Psoas muscle (tissue), 8 donors: ENCODE measurements around the gene GABPB2. TPM values are rescaled to one million over a fixed set of nuclear protein-coding genes. Genes with fewer than 3 reads are reported as not detected.

Experiments
- ATAC-seq, 4 donors: fragments of 200-7000 bp; cut with Tn5 transposase; one replicate each; pipeline ENCODE4 v1.9.1; 2020; ENCODE audit warnings: moderate library complexity in 3 of 4, mild to moderate bottlenecking in 2 of 4
- DNase-seq, 2 donors: peaks; one replicate each; pipeline ENCODE4 v3.0.0-alpha.2; 2020
- H3K27ac ChIP-seq: fragments of 200-600 bp; one replicate; pipeline ENCODE4 v1.8.0; 2022
- H3K27me3 ChIP-seq, 3 donors: fragments of 200-600 bp in 1 of 3; one replicate each; pipeline versions ENCODE4 v1.6.1 to v1.8.0; 2013 to 2022; ENCODE audit warnings: low read length in 2 of 3, mild to moderate bottlenecking in 2 of 3, moderate library complexity in 1 of 3; ENCODE audit not compliant: insufficient read depth in 3 of 3
- H3K36me3 ChIP-seq, 2 donors: fragments of 200-600 bp in 1 of 2; one replicate each; pipeline versions ENCODE4 v1.6.1 to v1.8.0; 2013 to 2022; ENCODE audit warnings: low read depth in 1 of 2, mild to moderate bottlenecking in 1 of 2, moderate library complexity in 1 of 2; ENCODE audit not compliant: insufficient read depth in 1 of 2
- H3K4me1 ChIP-seq: fragments of 200-600 bp; one replicate; pipeline ENCODE4 v1.8.0; 2022
- H3K4me3 ChIP-seq: fragments of 200-600 bp; one replicate; pipeline ENCODE4 v1.8.0; 2022; ENCODE audit warnings: mild to moderate bottlenecking
- H3K9me3 ChIP-seq: fragments of 200-600 bp; one replicate; pipeline ENCODE4 v1.8.0; 2022
- WGBS, 3 donors: extraction: QIAGEN DNeasy Blood & Tissue Kit; methylation state at CpG; one replicate each; pipeline versions ENCODE4 v1.1.6 to v1.1.7; 2013; 5-methylcytosine and 5-hydroxymethylcytosine counted together
- intact Hi-C, 2 donors: fragments of 100-400 bp; cut with DNase I; formaldehyde crosslinking; loops; one replicate each; pipeline versions ENCODE4 v1.11.0 to v1.14.2; 2022
- polyA plus RNA-seq, 3 donors: library from polyadenylated mRNA; stranded (reverse); fragments of 200-250 nt; gene quantifications; one replicate each; pipeline ENCODE4 v1.2.3, GENCODE V29; 2013
- total RNA-seq, 4 donors: library from RNA; stranded (reverse); fragmentation: NEBNext Ultra II Directional in 2 of 4; extraction: Animal tissue kit (Norgen Biotek cat#: 25700) in 2 of 4; gene quantifications; one replicate each; pipeline versions ENCODE4 v1.2.1 to v1.2.4, GENCODE V29; 2021 to 2023
- TF ChIP-seq, protein P1 (sequence below): fragments of 200-600 bp; IDR thresholded peaks from one replicate; pipeline ENCODE4 v1.8.0; 2022; ENCODE audit warnings: antibody characterized with exemption
- donor health status: healthy with polysubstance abuse.
- donor health status: DM: no; HTN: no; CAD: no; lungs with moderate emphysema.
- donor health status: Bipolar disorder and iron deficiency.
- donor health status: healthy.
- donor health status: DM: yes; HTN: yes; CAD: no.
- donor health status: DM: no; HTN: no; CAD: no.
- donor health status: DM: no; HTN: no; CAD: no.
- donor health status: DM: yes; HTN: yes; CAD: no.

GABPB2 gene
- total and polyA plus RNA-seq, 7 donors, result 2.6 to 15.9 (median 8.2) TPM

DNA sequence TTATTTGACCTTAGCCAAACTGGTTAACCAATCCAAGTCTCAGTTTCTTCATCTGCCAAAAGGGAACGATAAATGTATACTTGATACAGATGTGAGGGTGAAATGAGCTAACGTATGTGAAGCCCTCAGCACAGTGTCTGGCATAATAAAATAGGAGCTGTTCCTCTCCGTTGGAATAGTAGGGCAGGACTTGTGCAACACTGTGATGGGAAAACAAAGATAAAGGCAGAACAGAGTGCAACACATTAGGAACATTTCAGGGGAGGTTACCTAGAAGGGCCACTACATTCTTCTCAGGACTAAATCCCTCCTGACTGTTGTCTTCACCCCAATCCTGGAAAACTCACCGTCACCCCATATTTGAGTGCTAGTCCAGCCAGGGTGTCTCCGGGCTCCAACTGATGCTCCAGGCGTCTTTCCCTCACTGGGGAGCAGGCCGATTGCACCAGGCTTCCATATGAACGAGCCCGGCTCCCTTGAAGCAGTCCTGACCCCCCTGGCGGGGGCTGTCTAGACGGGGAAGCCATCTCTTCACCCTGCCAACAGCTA lies 94.2 kb downstream of the GABPB2 start:
- Histone ChIP-seq H3K27ac (peak overlapping the region; percentile 92), H3K9me3 (no peaks in the 10 kb centered on the region), H3K4me1 (peaks cover 37% of the 10 kb centered on the region), H3K27me3 (no peaks in the 10 kb centered on the region), H3K36me3 (peaks cover 6 to 42% of the 10 kb centered on the region in 2 donors), H3K4me3 (peak overlapping the region; percentile 80)
- ATAC-seq, result peak in 3 of 4 donors; percentile 12 to 30 (median 18)
- TF ChIP-seq, protein P1, sequence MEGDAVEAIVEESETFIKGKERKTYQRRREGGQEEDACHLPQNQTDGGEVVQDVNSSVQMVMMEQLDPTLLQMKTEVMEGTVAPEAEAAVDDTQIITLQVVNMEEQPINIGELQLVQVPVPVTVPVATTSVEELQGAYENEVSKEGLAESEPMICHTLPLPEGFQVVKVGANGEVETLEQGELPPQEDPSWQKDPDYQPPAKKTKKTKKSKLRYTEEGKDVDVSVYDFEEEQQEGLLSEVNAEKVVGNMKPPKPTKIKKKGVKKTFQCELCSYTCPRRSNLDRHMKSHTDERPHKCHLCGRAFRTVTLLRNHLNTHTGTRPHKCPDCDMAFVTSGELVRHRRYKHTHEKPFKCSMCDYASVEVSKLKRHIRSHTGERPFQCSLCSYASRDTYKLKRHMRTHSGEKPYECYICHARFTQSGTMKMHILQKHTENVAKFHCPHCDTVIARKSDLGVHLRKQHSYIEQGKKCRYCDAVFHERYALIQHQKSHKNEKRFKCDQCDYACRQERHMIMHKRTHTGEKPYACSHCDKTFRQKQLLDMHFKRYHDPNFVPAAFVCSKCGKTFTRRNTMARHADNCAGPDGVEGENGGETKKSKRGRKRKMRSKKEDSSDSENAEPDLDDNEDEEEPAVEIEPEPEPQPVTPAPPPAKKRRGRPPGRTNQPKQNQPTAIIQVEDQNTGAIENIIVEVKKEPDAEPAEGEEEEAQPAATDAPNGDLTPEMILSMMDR, result no peak
- DNase-seq, result no peak
- WGBS, 3 donors, result 11 to 18% (median 12%) methylated on average over 11 of the region's 11 CpGs
- intact Hi-C loops, result no loop called here

DNA sequence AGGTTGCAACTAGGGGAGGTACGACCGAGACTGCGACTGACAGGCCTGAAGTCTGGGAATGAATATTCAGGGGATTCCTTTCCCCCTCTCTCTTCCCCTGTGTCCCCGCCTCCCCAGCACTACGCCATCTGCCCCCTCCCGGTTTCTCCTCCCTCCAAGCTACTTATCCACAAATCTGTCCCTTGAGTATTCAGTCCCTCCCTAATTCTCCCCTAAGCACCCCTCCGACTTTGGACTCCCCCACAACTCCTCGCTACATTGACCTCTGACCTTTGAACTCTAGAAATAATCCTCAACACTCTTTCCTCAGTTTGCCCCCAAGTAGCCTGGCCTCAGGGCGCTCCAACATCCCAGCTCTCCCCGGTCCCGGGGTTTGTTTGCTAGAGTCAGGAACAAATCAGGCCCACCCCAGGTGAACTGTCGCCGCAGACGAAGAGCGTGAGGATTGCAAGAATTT lies 94.7 kb downstream of the GABPB2 start:
- intact Hi-C loops, result no loop called here
- H3K36me3 ChIP-seq, result peaks cover 5 to 41% of the 10 kb centered on the region in 2 donors
- DNase-seq, result peak; percentile 52 to 79

DNA sequence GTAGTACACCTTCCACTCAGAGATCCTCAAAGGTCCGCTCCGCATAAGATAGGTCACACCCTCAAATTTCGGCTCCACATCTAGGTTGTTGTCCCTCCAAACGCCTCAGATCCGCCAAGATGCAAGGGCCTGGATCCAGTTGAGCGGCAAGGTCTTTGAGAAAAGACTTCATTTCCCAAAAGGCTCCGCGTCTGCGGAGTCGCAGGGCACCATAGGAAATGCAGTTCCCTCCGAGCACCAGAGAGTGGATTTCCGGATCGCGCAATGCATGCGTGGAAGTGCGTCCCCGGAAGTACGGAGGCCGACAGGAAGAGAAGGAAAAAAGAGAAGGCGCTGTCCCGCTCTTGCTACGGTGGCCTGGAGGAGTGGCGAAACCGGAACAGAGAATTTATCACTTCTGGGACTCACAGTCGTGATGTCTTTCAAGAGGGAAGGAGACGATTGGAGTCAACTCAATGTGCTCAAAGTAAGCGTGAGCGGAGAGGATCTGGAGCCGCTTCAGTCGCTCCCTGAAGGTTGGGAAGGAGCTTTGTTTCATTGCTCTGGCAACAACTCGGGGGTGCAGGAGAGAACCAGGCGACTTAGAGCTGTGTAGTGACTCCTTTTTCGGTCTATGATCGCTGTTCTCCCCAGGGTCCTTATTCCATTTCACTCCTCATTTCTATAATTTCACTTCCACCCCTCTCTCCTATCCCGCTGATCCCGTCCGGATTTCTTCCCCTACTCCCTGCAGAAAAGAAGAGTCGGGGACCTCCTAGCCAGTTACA lies 95.4 kb downstream of the GABPB2 start, which contains the start of the genes LYSMD1 and SCNM1:
Gene LYSMD1, minus strand, starts transcription at position 165 of the 767 bp plus-strand sequence. CDS start 644 bp downstream, outside the sequence.
Gene SCNM1, plus strand, starts transcription at position 407 of the 767 bp plus-strand sequence. Its CDS starts 9 bp downstream, at position 416.
- 0 to 1% (median 0%) methylated on average over 38 of the region's 38 CpGs for WGBS, 3 donors
- Histone ChIP-seq H3K9me3 (no peaks in the 10 kb centered on the region), H3K4me1 (peaks cover 48% of the 10 kb centered on the region), H3K36me3 (peaks cover 5 to 41% of the 10 kb centered on the region in 2 donors), H3K27ac (peak within 1 kb of the TSS; percentile 92), H3K4me3 (peak within 1 kb of the TSS; percentile 80), H3K27me3 (no peaks in the 10 kb centered on the region)
- DNase-seq (peak; percentile 97 to 98), ATAC-seq (peak; percentile 84 to 89 (median 85))
- intact Hi-C loops, result no loop called here
- TF ChIP-seq, protein P1, result no peak

More for the DNA sequence above, 94.7 kb downstream of the GABPB2 start:
- WGBS, 3 donors, result 2 to 3% (median 3%) methylated on average over 14 to 15 of the region's 15 CpGs
- peak overlapping the region; percentile 80 for H3K4me3 ChIP-seq
- H3K27ac ChIP-seq, result peak overlapping the region; percentile 92
- TF ChIP-seq, protein P1, result no peak
- peaks cover 42% of the 10 kb centered on the region for H3K4me1 ChIP-seq
- no peaks in the 10 kb centered on the region for H3K27me3 ChIP-seq
- H3K9me3 ChIP-seq, result no peaks in the 10 kb centered on the region
- peak; percentile 11 to 29 (median 18) for ATAC-seq

DNA sequence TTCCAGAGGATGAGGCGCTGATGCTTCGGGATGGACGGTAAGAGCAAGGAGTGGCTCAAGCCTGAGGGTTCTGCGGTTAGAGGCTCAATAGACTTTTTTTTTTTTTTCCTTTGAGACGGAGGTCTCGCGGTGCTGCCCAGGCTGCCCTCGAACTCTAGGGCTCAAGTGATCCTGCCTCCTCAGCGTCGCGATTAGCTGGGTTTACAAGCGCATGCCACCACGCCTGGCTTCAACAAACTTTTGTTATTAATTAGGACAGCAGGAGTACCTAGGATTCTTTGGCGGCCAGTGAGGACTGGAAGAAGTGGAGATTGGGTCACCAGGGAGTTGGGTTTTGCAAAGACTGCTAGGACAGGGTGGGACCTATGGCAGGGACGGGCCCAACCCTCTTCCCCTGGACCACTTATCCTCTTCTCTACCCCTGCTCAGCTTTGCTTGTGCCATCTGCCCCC lies 96.0 kb downstream of the GABPB2 start:
- no peaks in the 10 kb centered on the region for H3K9me3 ChIP-seq
- DNase-seq (no peak), ATAC-seq (peak in 3 of 4 donors; percentile 0 to 8 (median 7))
- H3K27me3 ChIP-seq, result no peaks in the 10 kb centered on the region
- 0 to 3% (median 2%) methylated on average over 15 of the region's 15 CpGs for WGBS, 3 donors
- peak overlapping the region; percentile 92 for H3K27ac ChIP-seq
- TF ChIP-seq, protein P1, result no peak
- H3K4me3 ChIP-seq, result peak overlapping the region; percentile 80
- H3K4me1 ChIP-seq, result peaks cover 54% of the 10 kb centered on the region
- peaks cover 3 to 44% of the 10 kb centered on the region in 2 donors for H3K36me3 ChIP-seq
- intact Hi-C loops, result no loop called here
